Endodermal cell (in vitro differentiated cells): ENCODE data around the gene ELMO1. TPM values are rescaled to one million over a fixed set of nuclear protein-coding genes. Genes with fewer than 3 reads are reported as not detected.

Source experiments
- DNase-seq: peaks from one replicate; pipeline ENCODE4 v3.0.0-alpha.2; 2017
- H3K27ac ChIP-seq: 2 replicates; pipeline ENCODE4 v1.5.1; 2013; ENCODE audit warnings: mild to moderate bottlenecking, low read depth, low read length, moderate library complexity
- H3K27me3 ChIP-seq: 2 replicates; pipeline ENCODE4 v1.6.1; 2013; ENCODE audit warnings: mild to moderate bottlenecking, low read length, moderate library complexity; ENCODE audit not compliant: insufficient read depth, control insufficient read depth, poor library complexity, severe bottlenecking
- H3K36me3 ChIP-seq: 2 replicates; pipeline ENCODE4 v1.7.0; 2013; ENCODE audit warnings: mild to moderate bottlenecking, low read length, moderate library complexity; ENCODE audit not compliant: control insufficient read depth, insufficient read depth
- H3K4me1 ChIP-seq: one replicate; pipeline ENCODE4 v1.7.0; 2013; ENCODE audit warnings: low read length; ENCODE audit not compliant: control insufficient read depth, insufficient read depth
- H3K4me3 ChIP-seq: 2 replicates; pipeline ENCODE4 v1.5.1; 2013; ENCODE audit warnings: mild to moderate bottlenecking, low read length, moderate library complexity
- H3K9ac ChIP-seq: 2 replicates; pipeline ENCODE4 v1.6.1; 2013; ENCODE audit warnings: mild to moderate bottlenecking, low read length, moderate library complexity; ENCODE audit not compliant: poor library complexity, severe bottlenecking; ENCODE audit errors: extremely low read depth
- H3K9me3 ChIP-seq: 2 replicates; pipeline ENCODE4 v1.6.1; 2013; ENCODE audit warnings: mild to moderate bottlenecking, low read length, moderate library complexity; ENCODE audit not compliant: control insufficient read depth
- H3K27ac Mint-ChIP-seq: 2 replicates; pipeline ENCODE4 v1.8.0; 2020; ENCODE audit warnings: mixed read lengths
- H3K27me3 Mint-ChIP-seq: 2 replicates; pipeline ENCODE4 v1.8.0; 2021; ENCODE audit warnings: mild to moderate bottlenecking, mixed read lengths; ENCODE audit not compliant: insufficient read depth
- H3K36me3 Mint-ChIP-seq: 2 replicates; pipeline ENCODE4 v1.8.0; 2020; ENCODE audit warnings: low read depth, mixed read lengths
- H3K4me1 Mint-ChIP-seq: 2 replicates; pipeline ENCODE4 v1.8.0; 2020; ENCODE audit warnings: mixed read lengths
- H3K4me3 Mint-ChIP-seq: 2 replicates; pipeline ENCODE4 v1.8.0; 2020; ENCODE audit warnings: mild to moderate bottlenecking, moderate library complexity, mixed read lengths
- H3K9me3 Mint-ChIP-seq: 2 replicates; pipeline ENCODE4 v1.8.0; 2020; ENCODE audit warnings: mild to moderate bottlenecking, mixed read lengths
- WGBS, 2 experiments: methylation state at CpG; one replicate each; pipeline versions ENCODE4 v1.1.5 to v1.1.7; 2013; ENCODE audit warnings: missing lambda C conversion rate in 2 of 2, mixed read lengths in 1 of 2; ENCODE audit not compliant: insufficient coverage in 1 of 2, insufficient read length in 1 of 2; 5-methylcytosine and 5-hydroxymethylcytosine counted together
- long read RNA-seq, 4 experiments: library from polyadenylated mRNA in 2 of 4; library from RNA in 1 of 4; library from capped mRNA in 1 of 4; stranded (forward) in 3 of 4; unstranded in 1 of 4; transcript quantifications; one replicate each; pipeline ENCODE4 v2.0.0, GENCODE V29; 2020 to 2021; ENCODE audit warnings: inconsistent platforms in 1 of 4
- polyA plus RNA-seq, 2 experiments: library from polyadenylated mRNA; stranded (reverse); fragments of 50-300 nt; gene quantifications; one replicate each; pipeline ENCODE4 v1.2.3, GENCODE V29; 2013
- total RNA-seq, 2 donors: library from RNA; stranded (reverse); fragmentation: NEBNext Ultra II Directional in 1 of 2; extraction: Animal tissue kit (Norgen Biotek cat#: 25700) in 1 of 2; gene quantifications; 2 replicates in 1 of 2; 3 replicates in 1 of 2; pipeline ENCODE4 v1.2.1, GENCODE V29; 2021
- TF ChIP-seq, protein P1 (sequence below): fragments of 200-600 bp; sonication (generic); conservative IDR thresholded peaks from 2 replicates; pipeline ENCODE4 v1.5.0; 2021; ENCODE audit warnings: antibody characterized with exemption, mild to moderate bottlenecking

The ELMO1 gene
- 100 to 1,000 TPM; 120 to 131 TPM for total RNA-seq
- 16.6 TPM for polyA plus RNA-seq (2013, experiment 1 of 2)
- 21.5 TPM for polyA plus RNA-seq (2013, experiment 2 of 2)
- long read RNA-seq, experiment 1, full-length matches to known transcripts = 7 of 24 reads
- long read RNA-seq, experiment 1, partial matches to known transcripts = 5 of 24 reads
- long read RNA-seq, experiment 1, other reads (novel, unspliced or antisense) = 12 of 24 reads
- long read RNA-seq, experiment 2, full-length matches to known transcripts = 194 of 307 reads
- long read RNA-seq, experiment 2, partial matches to known transcripts = 27 of 307 reads
- long read RNA-seq, experiment 2, other reads (novel, unspliced or antisense) = 86 of 307 reads
- long read RNA-seq, experiment 3, full-length matches to known transcripts = 150 of 250 reads
- long read RNA-seq, experiment 3, partial matches to known transcripts = 38 of 250 reads
- long read RNA-seq, experiment 3, other reads (novel, unspliced or antisense) = 62 of 250 reads
- long read RNA-seq, experiment 4, full-length matches to known transcripts = 1 of 22 reads
- long read RNA-seq, experiment 4, partial matches to known transcripts = 15 of 22 reads
- long read RNA-seq, experiment 4, other reads (novel, unspliced or antisense) = 6 of 22 reads

DNA sequence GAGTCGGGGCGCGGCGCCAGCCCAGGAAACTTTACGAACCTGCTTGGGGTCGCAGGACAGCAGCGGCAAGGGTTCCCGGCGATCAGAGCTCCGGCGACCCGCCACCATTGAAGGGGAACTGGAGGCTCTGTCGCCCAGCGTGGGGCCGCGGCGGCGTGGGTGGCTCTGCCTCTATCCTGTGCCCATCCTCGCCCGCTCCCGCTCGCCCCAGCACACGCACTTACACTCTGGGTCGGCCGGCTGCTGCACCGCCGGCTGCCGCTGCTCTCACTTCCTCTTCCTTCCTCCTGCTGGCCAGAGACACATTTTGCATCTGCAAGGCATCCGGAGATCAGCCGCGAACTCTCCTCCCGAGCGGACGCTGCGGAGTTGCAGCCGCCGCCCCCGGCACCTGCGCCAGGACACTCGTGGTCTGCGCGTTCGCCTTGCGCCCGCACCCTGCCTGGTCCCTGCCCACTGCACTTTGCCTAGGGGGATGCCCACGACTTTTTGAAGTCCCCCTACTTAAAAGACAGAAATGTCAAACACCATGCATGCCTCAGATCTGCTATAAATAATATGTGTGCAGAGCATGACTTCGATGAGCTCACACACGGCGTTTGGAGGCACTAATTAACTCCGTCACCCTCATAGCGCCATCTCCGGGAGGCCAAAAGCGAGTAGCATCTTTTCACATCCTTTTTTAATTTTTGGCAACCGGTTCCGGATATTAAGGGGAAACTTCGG lies at the start of gene ELMO1:
Gene ELMO1 (minus strand): TSS at position 229 of the 726 bp plus-strand sequence. CDS start 106,174 bp downstream, outside the sequence.
- Mint-ChIP-seq H3K9me3 (no peaks in the 10 kb centered on the region), H3K27me3 (peaks cover 3% of the 10 kb centered on the region), H3K36me3 (peaks cover 17% of the 10 kb centered on the region), H3K27ac (peak within 1 kb of the TSS; percentile 87), H3K4me3 (peak within 1 kb of the TSS; percentile 91), H3K4me1 (peaks cover 42% of the 10 kb centered on the region)
- TF ChIP-seq, protein P1, sequence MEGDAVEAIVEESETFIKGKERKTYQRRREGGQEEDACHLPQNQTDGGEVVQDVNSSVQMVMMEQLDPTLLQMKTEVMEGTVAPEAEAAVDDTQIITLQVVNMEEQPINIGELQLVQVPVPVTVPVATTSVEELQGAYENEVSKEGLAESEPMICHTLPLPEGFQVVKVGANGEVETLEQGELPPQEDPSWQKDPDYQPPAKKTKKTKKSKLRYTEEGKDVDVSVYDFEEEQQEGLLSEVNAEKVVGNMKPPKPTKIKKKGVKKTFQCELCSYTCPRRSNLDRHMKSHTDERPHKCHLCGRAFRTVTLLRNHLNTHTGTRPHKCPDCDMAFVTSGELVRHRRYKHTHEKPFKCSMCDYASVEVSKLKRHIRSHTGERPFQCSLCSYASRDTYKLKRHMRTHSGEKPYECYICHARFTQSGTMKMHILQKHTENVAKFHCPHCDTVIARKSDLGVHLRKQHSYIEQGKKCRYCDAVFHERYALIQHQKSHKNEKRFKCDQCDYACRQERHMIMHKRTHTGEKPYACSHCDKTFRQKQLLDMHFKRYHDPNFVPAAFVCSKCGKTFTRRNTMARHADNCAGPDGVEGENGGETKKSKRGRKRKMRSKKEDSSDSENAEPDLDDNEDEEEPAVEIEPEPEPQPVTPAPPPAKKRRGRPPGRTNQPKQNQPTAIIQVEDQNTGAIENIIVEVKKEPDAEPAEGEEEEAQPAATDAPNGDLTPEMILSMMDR = peak; percentile 72
- H3K27me3 ChIP-seq = no peaks in the 10 kb centered on the region
- H3K27ac ChIP-seq = no peak within 1 kb of the TSS
- H3K9me3 ChIP-seq = no peaks in the 10 kb centered on the region
- H3K9ac ChIP-seq = peak within 1 kb of the TSS; percentile 53
- WGBS, 2 experiments = 0 to 1% methylated on average over 5 to 56 of the region's 56 CpGs
- H3K4me1 ChIP-seq = peaks cover 4% of the 10 kb centered on the region
- peak within 1 kb of the TSS; percentile 89 for H3K4me3 ChIP-seq
- peaks cover 11% of the 10 kb centered on the region for H3K36me3 ChIP-seq
- peak; percentile 93 for DNase-seq

DNA sequence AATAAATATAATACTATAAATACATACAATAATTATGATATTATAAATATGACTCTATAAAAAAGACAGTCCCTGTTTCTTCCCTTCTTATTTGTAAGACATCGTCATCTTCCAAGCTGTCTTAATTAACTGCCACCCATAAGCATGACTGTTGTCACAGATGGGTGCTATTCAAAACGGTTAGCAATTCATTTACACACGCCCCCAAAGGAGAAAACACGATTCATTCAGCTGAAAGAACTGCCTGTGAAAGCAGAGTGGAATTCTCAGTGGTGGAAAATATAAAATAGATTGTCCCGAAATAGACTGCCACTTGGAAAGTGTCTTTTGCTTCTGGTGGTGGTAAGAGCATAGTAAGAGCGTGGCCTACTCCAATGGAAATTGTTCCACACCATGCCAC lies 48.9 kb upstream of the ELMO1 start:
- Histone ChIP-seq H3K4me3 (no peak overlapping the region), H3K4me1 (no peaks in the 10 kb centered on the region), H3K27ac (no peak overlapping the region), H3K9me3 (no peaks in the 10 kb centered on the region), H3K27me3 (no peaks in the 10 kb centered on the region), H3K9ac (no peak overlapping the region), H3K36me3 (no peaks in the 10 kb centered on the region)
- 88 to 89% methylated on average over 5 to 6 of the region's 6 CpGs for WGBS, 2 experiments
- Mint-ChIP-seq H3K4me3 (no peak overlapping the region), H3K9me3 (no peaks in the 10 kb centered on the region), H3K36me3 (no peaks in the 10 kb centered on the region), H3K4me1 (peaks cover 11% of the 10 kb centered on the region), H3K27me3 (no peaks in the 10 kb centered on the region), H3K27ac (no peak overlapping the region)
- TF ChIP-seq, protein P1 = no peak
- DNase-seq = no peak

- Mint-ChIP-seq H3K27me3 (no peaks in the 10 kb centered on the region), H3K27ac (no peak overlapping the region), H3K9me3 (no peaks in the 10 kb centered on the region), H3K36me3 (no peaks in the 10 kb centered on the region), H3K4me1 (peaks cover 11% of the 10 kb centered on the region), H3K4me3 (no peak overlapping the region)
- DNase-seq = no peak
- TF ChIP-seq, protein P1 = peak; percentile 86
- H3K9ac ChIP-seq = no peak overlapping the region
- WGBS, 2 experiments = 29 to 59% methylated on average over 1 to 4 of the region's 4 CpGs
- no peak overlapping the region for H3K27ac ChIP-seq
- no peak overlapping the region for H3K4me3 ChIP-seq
- H3K27me3 ChIP-seq = no peaks in the 10 kb centered on the region
- no peaks in the 10 kb centered on the region for H3K36me3 ChIP-seq
- H3K9me3 ChIP-seq = peaks cover 9% of the 10 kb centered on the region
- no peaks in the 10 kb centered on the region for H3K4me1 ChIP-seq
These were observed 47.0 kb upstream of the ELMO1 start for GRCh38 chr7:37495574-37496184.
